GM21528 (cell line): Measurements from ENCODE around the gene ZBTB38.

ENCODE experiments used
- ATAC-seq: cut with Tn5 transposase; IDR thresholded peaks from one replicate; pipeline ENCODE4 v1.9.1; 2021; ENCODE audit warnings: mild to moderate bottlenecking, moderate library complexity; ENCODE audit not compliant: unreplicated experiment, low FRiP score

ZBTB38 gene

GRCh38 chr3:141368062-141368924, at the start of gene ZBTB38:
TSS of gene ZBTB38 (plus strand) at chr3:141368504. CDS start at chr3:141442389, 73,885 bp downstream.
- ATAC-seq: no peak

GRCh38 chr3:141320399-141321108, 47.8 kb upstream of the ZBTB38 start:
- ATAC-seq: no peak

GRCh38 chr3:141321109-141321497, 47.2 kb upstream of the ZBTB38 start:
- ATAC-seq: no peak

- ATAC-seq: no peak
Measured at GRCh38 chr3:141323936-141324704, 44.2 kb upstream of the ZBTB38 start.

- ATAC-seq: no peak
Measured at GRCh38 chr3:141326123-141326522, 42.2 kb upstream of the ZBTB38 start.

GRCh38 chr3:141326626-141327025, 41.7 kb upstream of the ZBTB38 start:
- no peak for ATAC-seq

- ATAC-seq: no peak
Measured at GRCh38 chr3:141328286-141329166, 39.8 kb upstream of the ZBTB38 start.

GRCh38 chr3:141330235-141330634, 38.1 kb upstream of the ZBTB38 start:
- no peak for ATAC-seq

- no peak for ATAC-seq
Measured at GRCh38 chr3:141330718-141331376, 37.5 kb upstream of the ZBTB38 start.

GRCh38 chr3:141331377-141332318, 36.7 kb upstream of the ZBTB38 start:
- ATAC-seq: no peak

GRCh38 chr3:141332416-141332815, 35.9 kb upstream of the ZBTB38 start:
- no peak for ATAC-seq

GRCh38 chr3:141333836-141334626, 34.3 kb upstream of the ZBTB38 start:
- no peak for ATAC-seq

- no peak for ATAC-seq
Measured at GRCh38 chr3:141334627-141335250, 33.6 kb upstream of the ZBTB38 start.

- no peak for ATAC-seq
Measured at GRCh38 chr3:141335531-141336061, 32.7 kb upstream of the ZBTB38 start.

- ATAC-seq: peak; percentile 95
Measured at GRCh38 chr3:141336672-141337522, 31.4 kb upstream of the ZBTB38 start.

GRCh38 chr3:141337523-141337854, 30.8 kb upstream of the ZBTB38 start:
- ATAC-seq: no peak
